Panc1 (cell line): Measurements from ENCODE around the gene PCGF5.

Experiments
- CTCF ChIP-seq: fragments of 450-650 bp; IDR thresholded peaks from 2 replicates; pipeline ENCODE4 v1.5.1; 2017; ENCODE audit warnings: mild to moderate bottlenecking
- POLR2AphosphoS5 ChIP-seq: IDR thresholded peaks from 2 replicates; pipeline ENCODE4 v1.6.1; 2012; ENCODE audit warnings: mild to moderate bottlenecking, low read depth, low read length, moderate library complexity
- REST ChIP-seq, 2 experiments: IDR thresholded peaks; 2 replicates each; pipeline ENCODE4 v1.6.1; 2011 to 2012; ENCODE audit warnings: low read depth in 2 of 2, control low read depth in 1 of 2, low read length in 1 of 2, mild to moderate bottlenecking in 1 of 2, moderate library complexity in 1 of 2; ENCODE audit not compliant: insufficient read depth in 1 of 2

- TF ChIP-seq CTCF (no peak), POLR2AphosphoS5 (no peak), REST (IDR thresholded peaks at IDR 0.05; ENCODE audit: insufficient read depth in 1 of 2, low read depth in 2 of 2, low read length in 1 of 2) (no peak)
These were observed 79.6 kb downstream of the PCGF5 start for GRCh38 chr10:91299999-91300575.
